ENCODE results near the gene MFRP.

- TF ChIP-seq SP1 (CRISPR knock-in tag; conservative IDR thresholded peaks at IDR 0.05), result no peak; the same call in none of the 2 replicates
- no peak for TF ChIP-seq ZNF121 (CRISPR knock-in tag; IDR thresholded peaks at IDR 0.05)
- no peak for TF ChIP-seq ERG (CRISPR knock-in tag; IDR thresholded peaks at IDR 0.05)
- TF ChIP-seq ATF6 (CRISPR knock-in tag; IDR thresholded peaks at IDR 0.05), result no peak
- TF ChIP-seq ZNF423 (CRISPR knock-in tag; IDR thresholded peaks at IDR 0.05), result no peak; the same call in 1 of the 2 replicates
- no peak for TF ChIP-seq ESRRA (CRISPR knock-in tag; IDR thresholded peaks at IDR 0.05; ENCODE audit: borderline replicate concordance)
- TF ChIP-seq CTCF (IDR thresholded peaks at IDR 0.05), result no peak
- TF ChIP-seq SMAD3 (CRISPR knock-in tag; IDR thresholded peaks at IDR 0.05; ENCODE audit: borderline replicate concordance), result no peak
- no peak for TF ChIP-seq KAT7 (CRISPR knock-in tag; IDR thresholded peaks at IDR 0.05; ENCODE audit: borderline replicate concordance)
- no peak for TF ChIP-seq ZNF532 (CRISPR knock-in tag; IDR thresholded peaks at IDR 0.05; ENCODE audit: borderline replicate concordance)
- TF ChIP-seq ARID4B (CRISPR knock-in tag; IDR thresholded peaks at IDR 0.05; ENCODE audit: borderline replicate concordance), result no peak
Observed at GRCh38 chr11:119316729-119317591, 29.5 kb downstream of the MFRP start, which contains the start of gene MCAM.
